ENCODE results near the gene CRACR2A.

The CRACR2A gene

DNA sequence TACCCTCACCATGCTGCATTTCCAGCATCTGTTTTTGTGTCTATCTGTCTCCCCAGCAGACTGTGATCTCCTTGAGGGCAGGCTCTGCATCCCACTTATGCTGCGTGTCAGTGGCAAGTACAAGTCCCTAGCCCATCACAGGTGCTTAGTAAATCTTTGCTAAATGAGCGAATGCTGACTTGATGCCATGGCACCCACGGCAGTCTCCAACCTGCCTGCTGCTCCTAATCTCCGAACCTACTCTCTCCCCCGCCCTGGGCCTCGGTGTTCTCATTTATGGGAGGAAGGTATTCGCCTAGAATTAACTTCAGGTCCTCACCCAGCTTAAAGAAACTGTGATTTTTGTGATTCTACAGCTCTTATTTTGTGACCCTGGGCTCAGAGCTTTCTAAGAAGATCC, 152.0 kb downstream of the CRACR2A start:
- DNase-seq (ENCODE audit: low read depth in 3 of 3, low spot score in 1 of 3): no peak

GRCh38 chr12:3600039-3600720, 152.7 kb downstream of the CRACR2A start:
- no peak for DNase-seq (ENCODE audit: low read depth in 3 of 3, low spot score in 1 of 3)

GRCh38 chr12:3598896-3599860, 153.7 kb downstream of the CRACR2A start:
- no peak for DNase-seq (ENCODE audit: low read depth in 3 of 3, low spot score in 1 of 3)

DNA sequence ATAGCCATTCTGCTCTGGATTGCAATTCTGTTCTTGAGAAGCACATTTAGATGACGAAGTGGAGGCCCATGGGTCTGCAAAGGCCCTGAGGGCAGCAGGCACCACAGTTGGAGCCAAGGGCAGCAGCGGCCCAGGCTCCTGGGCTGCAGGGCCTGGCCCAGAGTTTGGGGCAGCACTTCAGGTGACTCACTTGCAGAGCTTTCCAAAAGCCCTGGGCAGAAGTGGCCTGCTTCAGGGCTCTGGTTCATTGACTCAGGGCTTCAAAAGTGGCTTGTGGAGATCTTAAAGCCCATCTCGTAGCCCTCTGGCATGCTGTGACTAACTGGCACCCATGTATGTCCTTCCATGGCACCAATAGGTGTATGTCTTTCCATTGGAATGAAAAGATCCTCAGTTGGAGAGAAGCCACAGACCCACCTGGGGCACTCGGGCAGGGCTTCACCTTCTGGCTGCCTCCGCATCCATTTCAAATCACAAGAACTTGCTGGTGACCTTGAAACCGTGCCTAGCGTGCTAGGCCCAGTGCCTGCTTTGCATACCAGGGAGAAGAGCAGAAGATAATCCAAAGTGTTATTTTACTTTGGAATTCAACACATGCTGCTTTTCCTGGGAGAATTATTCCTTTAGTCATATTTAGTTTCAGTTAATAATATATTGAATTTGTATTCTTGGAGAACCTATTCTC, 155.2 kb downstream of the CRACR2A start:
- DNase-seq (ENCODE audit: low read depth in 3 of 3, low spot score in 1 of 3): no peak

DNA sequence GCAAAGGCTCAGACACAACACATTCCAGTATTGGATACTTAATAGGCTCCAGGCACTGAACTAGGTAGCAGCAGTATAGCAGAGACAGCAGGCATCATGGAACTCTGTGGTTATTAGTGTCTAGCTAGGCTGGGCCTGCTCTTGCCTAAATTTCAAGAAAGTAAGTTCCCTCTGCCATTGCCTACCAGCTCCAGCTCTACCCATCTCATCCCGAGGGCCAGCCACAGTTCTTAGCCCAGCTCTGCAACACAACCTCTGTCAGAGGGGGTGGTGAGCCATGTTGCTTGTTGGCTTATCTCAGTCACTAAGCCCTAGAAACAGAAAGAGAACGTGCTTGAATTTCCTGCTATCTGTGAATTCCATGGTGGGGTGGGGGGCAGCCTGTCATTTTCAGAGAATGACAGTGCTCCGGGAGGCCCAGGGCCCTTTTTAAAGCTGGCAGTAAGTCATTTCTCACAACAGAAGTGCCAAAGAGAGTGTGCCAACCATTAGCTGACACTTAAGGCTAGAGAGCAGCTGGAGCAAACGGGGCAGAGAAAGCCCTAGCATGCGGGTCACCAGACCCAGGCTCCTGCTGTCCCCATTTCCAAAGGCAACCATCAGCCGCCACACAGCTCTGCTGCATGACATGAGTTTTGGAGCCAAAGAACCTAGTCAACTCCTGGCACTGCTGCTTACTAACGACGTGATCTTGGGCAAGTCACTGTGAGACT, 156.1 kb downstream of the CRACR2A start:
- no peak for DNase-seq (ENCODE audit: low read depth in 3 of 3, low spot score in 1 of 3)

GRCh38 chr12:3595721-3596120, 157.2 kb downstream of the CRACR2A start:
- DNase-seq (ENCODE audit: low read depth in 3 of 3, low spot score in 1 of 3): no peak

DNA sequence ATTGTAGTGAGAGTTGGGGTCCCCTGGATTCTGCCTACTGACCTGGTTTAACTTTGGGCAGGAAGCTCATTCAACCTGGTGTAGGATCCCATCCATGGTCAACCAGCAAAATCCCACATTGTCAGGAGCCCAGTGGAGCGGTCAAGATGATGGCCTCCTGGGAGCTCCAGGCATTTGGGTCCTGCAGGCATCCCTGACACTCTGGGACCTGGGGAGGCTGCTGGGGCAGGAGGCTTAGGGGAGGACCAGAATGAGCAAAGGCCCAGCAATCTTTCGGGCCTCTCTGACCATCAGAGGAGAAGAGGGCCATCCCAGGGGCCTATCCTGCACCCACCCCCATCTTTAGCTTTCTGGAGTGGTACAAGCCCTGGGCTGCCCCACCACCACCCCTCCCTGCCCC, 157.9 kb downstream of the CRACR2A start:
- DNase-seq (ENCODE audit: low read depth in 3 of 3, low spot score in 1 of 3): no peak

DNA sequence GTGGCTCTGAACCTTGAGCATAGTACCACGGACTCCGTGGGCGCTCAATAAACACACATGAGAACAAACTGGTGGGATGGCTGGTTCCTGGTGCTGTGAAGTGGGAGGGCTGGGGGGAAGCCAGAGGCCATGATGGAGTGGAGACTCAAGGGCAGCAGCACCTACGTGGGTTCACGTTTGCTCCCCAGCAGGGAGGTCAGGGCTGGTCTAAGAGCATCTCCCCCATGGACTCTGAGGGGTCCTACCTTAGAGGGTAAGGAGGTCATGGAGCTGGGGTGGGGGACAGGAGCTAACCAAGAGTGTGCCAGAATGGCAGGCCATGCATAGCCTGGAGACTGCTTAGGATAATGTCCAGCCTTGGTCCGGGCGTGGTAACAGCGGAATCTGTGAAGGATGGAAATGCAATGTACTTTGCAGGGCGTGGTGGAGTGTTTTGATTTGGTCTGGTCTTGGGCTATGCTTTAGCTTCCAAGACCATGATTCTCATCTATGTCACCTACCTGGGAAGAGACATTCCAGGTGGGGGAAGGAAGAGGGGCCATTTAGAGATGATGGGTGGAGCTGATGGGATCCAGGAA, 158.9 kb downstream of the CRACR2A start:
- DNase-seq (ENCODE audit: low read depth in 3 of 3, low spot score in 1 of 3): no peak

- no peak for DNase-seq (ENCODE audit: low read depth in 3 of 3, low spot score in 1 of 3)
Observed at GRCh38 chr12:3592856-3593625, 159.9 kb downstream of the CRACR2A start.

DNA sequence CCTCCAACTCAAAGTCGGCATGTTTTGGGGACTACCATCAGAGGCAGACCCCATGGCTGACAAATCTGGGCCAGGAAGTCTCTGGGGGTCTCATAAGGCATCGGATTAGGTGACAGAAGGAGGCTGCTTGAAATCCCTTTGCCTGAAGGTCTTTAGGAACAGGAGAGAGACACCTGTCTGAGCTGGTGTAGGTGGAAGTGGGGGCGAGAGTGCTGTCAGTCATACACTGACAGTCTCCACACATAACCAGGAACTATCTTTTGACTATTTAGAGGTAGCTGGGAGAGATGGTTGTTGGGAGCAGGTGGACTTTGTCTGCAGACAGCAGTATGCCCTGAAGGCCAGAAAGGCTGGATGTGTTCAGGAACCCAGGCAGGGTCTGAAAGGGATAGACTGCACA, 163.2 kb downstream of the CRACR2A start:
- no peak for DNase-seq (ENCODE audit: low read depth in 3 of 3, low spot score in 1 of 3)

DNA sequence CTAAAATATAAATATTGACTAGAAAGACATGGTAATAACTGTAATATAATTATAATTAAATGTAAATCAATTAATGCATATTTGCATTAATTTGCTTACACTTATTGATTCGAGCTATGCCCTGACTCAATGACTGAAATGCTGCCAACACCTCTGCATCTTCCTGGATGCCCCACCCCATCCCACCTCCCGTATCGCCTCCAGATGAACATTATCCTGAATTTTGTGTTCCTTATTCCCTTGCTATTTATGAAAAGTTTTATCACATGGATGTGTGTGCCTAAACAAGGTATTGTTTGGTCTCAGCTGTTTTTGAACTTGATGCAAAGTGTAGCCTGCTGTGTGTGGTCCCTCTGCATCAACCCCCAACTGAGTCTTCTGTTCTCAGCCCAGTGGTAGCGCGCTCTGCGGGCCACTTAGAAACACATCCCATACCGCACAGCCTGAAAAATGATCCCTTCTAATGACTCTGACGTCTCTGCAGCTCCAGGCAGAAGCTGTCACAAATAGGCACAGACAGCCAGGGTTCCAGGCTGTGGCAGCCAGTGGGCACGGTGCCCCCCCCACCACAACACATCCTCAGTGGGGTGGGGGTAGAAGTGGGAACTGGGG, 165.4 kb downstream of the CRACR2A start:
- DNase-seq (ENCODE audit: low read depth in 3 of 3, low spot score in 1 of 3): no peak

DNA sequence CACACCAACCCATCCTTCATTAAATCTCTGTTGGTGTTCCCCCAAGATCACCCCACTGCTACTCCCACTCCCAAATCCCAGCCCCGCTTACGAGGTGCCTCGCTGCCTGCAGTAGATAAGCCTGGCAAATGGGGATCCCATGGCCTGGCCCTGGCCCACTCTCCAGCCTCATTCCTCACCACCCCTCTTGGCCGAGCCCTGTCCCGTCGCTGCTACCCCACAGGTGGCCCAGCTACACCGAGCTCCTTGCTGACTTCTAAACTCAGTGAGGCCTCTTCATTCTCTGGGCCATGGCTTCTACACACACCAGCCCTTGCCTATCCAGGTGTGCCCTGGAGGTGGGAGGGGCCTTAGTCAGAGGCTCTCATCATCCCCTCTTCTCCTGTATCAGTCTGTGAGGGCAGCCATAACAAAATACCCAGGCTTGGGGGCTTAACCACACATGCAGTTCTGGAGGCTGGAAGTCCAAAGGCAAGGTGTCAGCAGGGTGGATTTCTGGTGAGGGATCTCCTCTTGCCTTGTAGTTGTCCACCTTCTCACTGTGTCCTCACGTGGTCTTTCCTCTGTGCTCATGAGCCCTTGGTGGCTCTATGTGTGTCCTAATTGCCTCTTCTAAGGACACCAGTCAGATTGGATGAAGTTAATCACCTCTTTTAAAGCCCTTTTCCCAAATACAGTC, 169.1 kb downstream of the CRACR2A start:
- DNase-seq (ENCODE audit: low read depth in 3 of 3, low spot score in 1 of 3): no peak

GRCh38 chr12:3580094-3580749, 172.7 kb downstream of the CRACR2A start:
- no peak for DNase-seq (ENCODE audit: low read depth in 3 of 3, low spot score in 1 of 3)

DNA sequence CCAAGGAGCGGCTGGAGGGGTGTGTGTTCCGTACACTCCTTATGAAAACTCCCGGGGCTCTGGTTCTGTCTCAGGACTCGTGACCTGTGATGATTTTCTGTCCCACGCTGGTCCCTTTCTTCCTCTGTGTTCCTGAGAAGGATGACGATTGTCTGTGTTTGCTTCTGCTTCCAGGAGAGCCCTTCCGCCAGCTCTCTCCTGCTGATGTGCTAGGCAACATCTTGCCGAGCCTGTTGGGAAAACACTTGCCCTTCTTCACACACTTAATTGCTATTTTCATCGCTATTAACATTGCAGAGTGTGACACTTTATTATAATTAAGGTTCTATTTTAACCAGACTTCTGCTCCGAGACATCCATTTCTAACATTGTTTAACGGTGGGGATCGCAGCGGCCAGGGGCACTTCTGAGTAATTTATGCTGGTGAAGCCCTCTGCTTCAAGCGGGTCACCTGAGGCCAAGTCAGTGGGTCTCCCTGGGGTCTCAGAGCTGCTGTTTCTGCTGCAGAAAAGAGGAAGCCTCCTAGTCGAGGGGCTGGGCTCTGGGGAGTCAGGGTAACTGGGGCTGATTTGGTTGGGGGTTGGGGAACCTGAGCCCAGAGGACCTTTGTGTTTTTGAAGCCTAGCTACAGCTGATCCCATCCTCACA, 173.3 kb downstream of the CRACR2A start:
- DNase-seq (ENCODE audit: low read depth in 3 of 3, low spot score in 1 of 3): no peak

- no peak for DNase-seq (ENCODE audit: low read depth in 3 of 3, low spot score in 1 of 3)
Observed at GRCh38 chr12:3578557-3578956, 174.4 kb downstream of the CRACR2A start.

GRCh38 chr12:3576891-3577290, 176.0 kb downstream of the CRACR2A start:
- no peak for DNase-seq (ENCODE audit: low read depth in 3 of 3, low spot score in 1 of 3)

DNA sequence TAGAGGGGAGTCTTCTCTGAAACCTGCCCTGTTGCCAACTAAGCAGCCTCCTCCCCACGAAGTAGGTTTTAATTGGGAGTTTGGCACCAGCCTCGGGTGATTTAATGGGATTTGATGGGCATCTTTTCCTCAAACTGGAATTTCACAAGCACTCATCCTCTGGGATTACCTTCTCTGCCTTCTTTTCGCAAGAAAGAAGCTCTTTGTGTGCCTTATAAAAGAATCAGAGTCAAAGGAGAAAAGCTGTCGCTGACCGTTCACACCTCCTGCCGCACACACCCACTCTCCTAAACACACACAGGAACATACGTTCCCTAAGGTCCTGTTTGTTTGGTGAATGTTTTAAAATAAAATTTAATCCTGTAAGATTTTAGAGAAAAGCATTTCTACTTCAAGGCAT, 177.9 kb downstream of the CRACR2A start:
- DNase-seq (ENCODE audit: low read depth in 3 of 3, low spot score in 1 of 3): no peak

DNA sequence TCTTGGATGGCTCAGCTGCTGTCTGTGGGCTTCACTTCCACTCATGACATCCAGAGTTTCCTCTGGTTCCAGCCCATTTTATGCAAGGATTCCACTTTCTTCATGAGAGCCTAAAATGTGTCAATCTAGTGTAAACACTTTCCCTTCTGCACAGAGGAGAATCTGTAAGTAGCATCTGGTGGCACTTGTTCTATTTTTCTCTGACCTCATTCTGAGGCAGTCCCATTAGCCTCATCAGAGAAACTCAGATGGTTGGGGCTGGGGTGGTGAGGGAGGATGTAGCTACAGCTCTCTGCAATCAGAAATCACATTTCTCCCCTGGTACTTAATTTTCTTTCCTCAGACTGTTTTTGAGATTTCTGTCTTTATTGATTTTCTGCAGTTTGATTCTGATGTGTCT, 180.3 kb downstream of the CRACR2A start:
- no peak for DNase-seq (ENCODE audit: low read depth in 3 of 3, low spot score in 1 of 3)

Data from stimulated activated CD4-positive, alpha-beta T cell treated with anti-CD3 and anti-CD28 coated beads, TNF-alpha, amount 100 ng/mL, for 1 hour (primary cell).